HEK293 (cell line): Measurements from ENCODE around the gene TMEM218.

Experiments
- CTCF ChIA-PET: fragments of 350-600 bp; formaldehyde crosslinking; extraction: SDS; loops from one replicate; lab custom pipeline; 2021; ENCODE audit warnings: antibody characterized with exemption; lab: Yijun Ruan, JAX
- POLR2A ChIA-PET: fragments of 300-600 bp; formaldehyde crosslinking; extraction: SDS; loops from one replicate; lab custom pipeline; 2020; ENCODE audit warnings: antibody characterized with exemption, inconsistent platforms; lab: Yijun Ruan, JAX
- H3K27ac ChIP-seq: fragments of 200-500 bp; sonication (Bioruptor generic); 2 replicates; pipeline ENCODE4 v1.5.1; 2014; ENCODE audit warnings: low read depth, low read length, control low read depth, inconsistent platforms; ENCODE audit errors: extremely low read depth
- H3K36me3 ChIP-seq, 2 experiments: fragments of 200-500 bp in 1 of 2; sonication (Bioruptor generic) in 1 of 2; 1 replicate in 1 of 2; 2 replicates in 1 of 2; pipeline ENCODE4 v1.5.1; 2014 to 2017; ENCODE audit warnings: inconsistent platforms in 2 of 2, low read length in 2 of 2; ENCODE audit not compliant: control insufficient read depth in 2 of 2, insufficient read depth in 1 of 2
- H3K4me1 ChIP-seq: fragments of 200-500 bp; sonication (Bioruptor generic); 2 replicates; pipeline ENCODE4 v1.5.1; 2014; ENCODE audit warnings: mild to moderate bottlenecking, low read length, inconsistent platforms; ENCODE audit not compliant: control insufficient read depth, insufficient read depth
- H3K4me3 ChIP-seq: 2 replicates; pipeline ENCODE4 v1.5.1; 2011; ENCODE audit warnings: low read depth, mild to moderate bottlenecking, control low read depth, low read length, moderate library complexity
- H3K9me3 ChIP-seq: fragments of 200-500 bp; sonication (Bioruptor generic); 2 replicates; pipeline ENCODE4 v1.5.1; 2014; ENCODE audit warnings: low read depth, low read length, inconsistent platforms; ENCODE audit not compliant: control insufficient read depth, insufficient read depth
- BCL11A ChIP-seq: fragments of 450-650 bp; formaldehyde crosslinking; IDR thresholded peaks from 2 replicates; pipeline ENCODE4 v1.5.1; 2016; ENCODE audit warnings: low read depth, missing biosample characterization, missing genetic modification characterization
- HOXC10 ChIP-seq: sonication (generic); formaldehyde crosslinking; IDR thresholded peaks from 2 replicates; pipeline ENCODE4 v1.8.1; 2023; ENCODE audit warnings: mild to moderate bottlenecking, missing genetic modification reagents
- KLF17 ChIP-seq: fragments of 450-650 bp; formaldehyde crosslinking; IDR thresholded peaks from 2 replicates; pipeline ENCODE4 v1.5.1; 2016; ENCODE audit warnings: missing biosample characterization, missing genetic modification characterization
- MYNN ChIP-seq: fragments of 450-650 bp; formaldehyde crosslinking; IDR thresholded peaks from 2 replicates; pipeline ENCODE4 v1.5.1; 2016; ENCODE audit warnings: missing biosample characterization, missing genetic modification characterization, borderline replicate concordance
- SALL2 ChIP-seq: fragments of 450-650 bp; formaldehyde crosslinking; IDR thresholded peaks from 2 replicates; pipeline ENCODE4 v1.5.0; 2017; ENCODE audit warnings: missing biosample characterization, mild to moderate bottlenecking, missing genetic modification characterization, borderline replicate concordance
- ZBTB1 ChIP-seq: fragments of 450-650 bp; formaldehyde crosslinking; IDR thresholded peaks from 2 replicates; pipeline ENCODE4 v1.5.1; 2016; ENCODE audit warnings: missing biosample characterization, missing genetic modification characterization
- ZIC2 ChIP-seq: fragments of 450-650 bp; formaldehyde crosslinking; IDR thresholded peaks from 2 replicates; pipeline ENCODE4 v1.5.1; 2016; ENCODE audit warnings: missing biosample characterization, missing genetic modification characterization
- ZNF138 ChIP-seq: fragments of 450-650 bp; formaldehyde crosslinking; IDR thresholded peaks from 2 replicates; pipeline ENCODE4 v1.5.1; 2016; ENCODE audit warnings: missing biosample characterization, missing genetic modification characterization, borderline replicate concordance
- ZNF175 ChIP-seq: fragments of 450-650 bp; formaldehyde crosslinking; IDR thresholded peaks from 2 replicates; pipeline ENCODE4 v1.5.1; 2016; ENCODE audit warnings: missing biosample characterization, missing genetic modification characterization
- ZNF18 ChIP-seq: fragments of 450-650 bp; formaldehyde crosslinking; IDR thresholded peaks from 2 replicates; pipeline ENCODE4 v1.5.1; 2016; ENCODE audit warnings: missing biosample characterization, missing genetic modification characterization
- ZNF248 ChIP-seq: fragments of 450-650 bp; formaldehyde crosslinking; IDR thresholded peaks from 2 replicates; pipeline ENCODE4 v1.5.1; 2017; ENCODE audit warnings: missing biosample characterization, missing genetic modification characterization
- ZNF37A ChIP-seq: fragments of 450-650 bp; IDR thresholded peaks from 2 replicates; pipeline ENCODE4 v1.5.1; 2018; ENCODE audit warnings: missing biosample characterization, missing genetic modification characterization
- ZNF391 ChIP-seq: fragments of 450-650 bp; formaldehyde crosslinking; IDR thresholded peaks from 2 replicates; pipeline ENCODE4 v1.5.1; 2016; ENCODE audit warnings: low read depth, missing biosample characterization, missing genetic modification characterization, borderline replicate concordance
- ZNF48 ChIP-seq: fragments of 450-650 bp; formaldehyde crosslinking; IDR thresholded peaks from 2 replicates; pipeline ENCODE4 v1.5.1; 2016; ENCODE audit warnings: missing biosample characterization, missing genetic modification characterization
- ZNF544 ChIP-seq: fragments of 450-650 bp; formaldehyde crosslinking; IDR thresholded peaks from 2 replicates; pipeline ENCODE4 v1.5.0; 2017; ENCODE audit warnings: missing biosample characterization, missing genetic modification characterization
- ZNF692 ChIP-seq: fragments of 450-650 bp; formaldehyde crosslinking; IDR thresholded peaks from 2 replicates; pipeline ENCODE4 v1.5.1; 2016; ENCODE audit warnings: missing biosample characterization, missing genetic modification characterization
- ZNF76 ChIP-seq: fragments of 450-650 bp; formaldehyde crosslinking; IDR thresholded peaks from 2 replicates; pipeline ENCODE4; 2016; ENCODE audit warnings: low read depth, missing biosample characterization, missing genetic modification characterization, borderline replicate concordance
- ZNF791 ChIP-seq: fragments of 450-650 bp; formaldehyde crosslinking; IDR thresholded peaks from 2 replicates; pipeline ENCODE4 v1.5.1; 2016; ENCODE audit warnings: missing biosample characterization, missing genetic modification characterization
- ZNF843 ChIP-seq: fragments of 450-650 bp; formaldehyde crosslinking; IDR thresholded peaks from 2 replicates; pipeline ENCODE4 v1.5.1; 2016; ENCODE audit warnings: missing biosample characterization, missing genetic modification characterization
- TF ChIP-seq, protein P1 (sequence below): fragments of 450-650 bp; formaldehyde crosslinking; IDR thresholded peaks from 2 replicates; pipeline ENCODE4 v1.5.1; 2016; ENCODE audit warnings: missing biosample characterization, missing genetic modification characterization, low read depth
- TF ChIP-seq, protein P2 (sequence below): fragments of 450-650 bp; formaldehyde crosslinking; IDR thresholded peaks from 2 replicates; pipeline ENCODE4 v1.5.1; 2017; ENCODE audit warnings: missing biosample characterization, missing genetic modification characterization
- TF ChIP-seq, protein P3 (sequence below): fragments of 450-650 bp; formaldehyde crosslinking; IDR thresholded peaks from 2 replicates; pipeline ENCODE4 v1.5.1; 2017; ENCODE audit warnings: missing biosample characterization, missing genetic modification characterization

The TMEM218 gene

GRCh38 chr11:125105926-125106325 lies 5.5 kb downstream of the TMEM218 start:
- no peak overlapping the region for H3K4me3 ChIP-seq
- ChIA-PET CTCF (interaction anchor here (0.6 to 1.7 kb wide), 4 partner anchors 14 to 1310 kb away, joined by 3 to 9 read pairs (median 5); no protein-coding TSS in a partner anchor), POLR2A (no interaction called here)
- H3K9me3 ChIP-seq = no peaks in the 10 kb centered on the region
- H3K27ac ChIP-seq = no peak overlapping the region
- no peaks in the 10 kb centered on the region for H3K4me1 ChIP-seq
- peaks cover 0 to 2% of the 10 kb centered on the region in 2 experiments; a peak in 1 of 3 replicates for H3K36me3 ChIP-seq
- TF ChIP-seq ZNF48 (tag by site-specific recombination) (no peak), ZNF843 (tag by site-specific recombination) (no peak), KLF17 (tag by site-specific recombination) (no peak)

GRCh38 chr11:125102510-125102909 lies 8.9 kb downstream of the TMEM218 start:
- CTCF ChIA-PET = no interaction called here

DNA sequence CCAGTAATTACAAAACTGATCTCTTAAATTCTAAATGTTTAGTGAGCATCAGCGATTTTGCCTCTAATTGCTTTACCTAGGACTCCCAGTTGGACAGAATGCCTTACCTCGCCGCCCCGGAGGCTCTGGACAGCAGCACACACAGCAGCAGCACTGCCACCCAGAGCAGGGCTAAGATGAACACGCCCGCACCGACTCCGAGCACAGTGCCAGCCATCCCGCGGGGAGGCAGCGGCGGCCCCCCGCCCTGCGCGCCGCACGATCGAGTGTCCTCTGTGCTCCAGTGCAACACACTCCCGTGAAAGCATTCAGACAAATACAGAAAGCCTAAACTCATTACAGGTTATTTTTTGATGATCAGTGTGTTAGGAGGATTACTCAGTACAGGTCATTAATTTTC lies 9.4 kb downstream of the TMEM218 start:
- CTCF ChIA-PET = no interaction called here
- Histone ChIP-seq H3K4me1 (no peaks in the 10 kb centered on the region), H3K27ac (no peak overlapping the region), H3K9me3 (no peaks in the 10 kb centered on the region), H3K36me3 (peaks cover 0 to 33% of the 10 kb centered on the region in 2 experiments; a peak in 2 of 3 replicates), H3K4me3 (no peak overlapping the region)
- POLR2A ChIA-PET = no interaction called here
- TF ChIP-seq ZNF18 (tag by site-specific recombination) (no peak), ZBTB1 (no peak), BCL11A (tag by site-specific recombination) (no peak), ZNF37A (tag by site-specific recombination) (no peak), ZNF692 (tag by site-specific recombination) (no peak), MYNN (no peak), ZNF76 (tag by site-specific recombination) (no peak), ZNF248 (tag by site-specific recombination) (no peak), HOXC10 (CRISPR knock-in tag) (no peak), SALL2 (tag by site-specific recombination) (no peak), ZIC2 (tag by site-specific recombination) (no peak), ZNF175 (no peak)
- TF ChIP-seq, protein P1, sequence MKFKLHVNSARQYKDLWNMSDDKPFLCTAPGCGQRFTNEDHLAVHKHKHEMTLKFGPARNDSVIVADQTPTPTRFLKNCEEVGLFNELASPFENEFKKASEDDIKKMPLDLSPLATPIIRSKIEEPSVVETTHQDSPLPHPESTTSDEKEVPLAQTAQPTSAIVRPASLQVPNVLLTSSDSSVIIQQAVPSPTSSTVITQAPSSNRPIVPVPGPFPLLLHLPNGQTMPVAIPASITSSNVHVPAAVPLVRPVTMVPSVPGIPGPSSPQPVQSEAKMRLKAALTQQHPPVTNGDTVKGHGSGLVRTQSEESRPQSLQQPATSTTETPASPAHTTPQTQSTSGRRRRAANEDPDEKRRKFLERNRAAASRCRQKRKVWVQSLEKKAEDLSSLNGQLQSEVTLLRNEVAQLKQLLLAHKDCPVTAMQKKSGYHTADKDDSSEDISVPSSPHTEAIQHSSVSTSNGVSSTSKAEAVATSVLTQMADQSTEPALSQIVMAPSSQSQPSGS (tag by site-specific recombination) = no peak
- TF ChIP-seq, protein P2, sequence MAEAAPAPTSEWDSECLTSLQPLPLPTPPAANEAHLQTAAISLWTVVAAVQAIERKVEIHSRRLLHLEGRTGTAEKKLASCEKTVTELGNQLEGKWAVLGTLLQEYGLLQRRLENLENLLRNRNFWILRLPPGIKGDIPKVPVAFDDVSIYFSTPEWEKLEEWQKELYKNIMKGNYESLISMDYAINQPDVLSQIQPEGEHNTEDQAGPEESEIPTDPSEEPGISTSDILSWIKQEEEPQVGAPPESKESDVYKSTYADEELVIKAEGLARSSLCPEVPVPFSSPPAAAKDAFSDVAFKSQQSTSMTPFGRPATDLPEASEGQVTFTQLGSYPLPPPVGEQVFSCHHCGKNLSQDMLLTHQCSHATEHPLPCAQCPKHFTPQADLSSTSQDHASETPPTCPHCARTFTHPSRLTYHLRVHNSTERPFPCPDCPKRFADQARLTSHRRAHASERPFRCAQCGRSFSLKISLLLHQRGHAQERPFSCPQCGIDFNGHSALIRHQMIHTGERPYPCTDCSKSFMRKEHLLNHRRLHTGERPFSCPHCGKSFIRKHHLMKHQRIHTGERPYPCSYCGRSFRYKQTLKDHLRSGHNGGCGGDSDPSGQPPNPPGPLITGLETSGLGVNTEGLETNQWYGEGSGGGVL (tag by site-specific recombination) = no peak
- TF ChIP-seq, protein P3, sequence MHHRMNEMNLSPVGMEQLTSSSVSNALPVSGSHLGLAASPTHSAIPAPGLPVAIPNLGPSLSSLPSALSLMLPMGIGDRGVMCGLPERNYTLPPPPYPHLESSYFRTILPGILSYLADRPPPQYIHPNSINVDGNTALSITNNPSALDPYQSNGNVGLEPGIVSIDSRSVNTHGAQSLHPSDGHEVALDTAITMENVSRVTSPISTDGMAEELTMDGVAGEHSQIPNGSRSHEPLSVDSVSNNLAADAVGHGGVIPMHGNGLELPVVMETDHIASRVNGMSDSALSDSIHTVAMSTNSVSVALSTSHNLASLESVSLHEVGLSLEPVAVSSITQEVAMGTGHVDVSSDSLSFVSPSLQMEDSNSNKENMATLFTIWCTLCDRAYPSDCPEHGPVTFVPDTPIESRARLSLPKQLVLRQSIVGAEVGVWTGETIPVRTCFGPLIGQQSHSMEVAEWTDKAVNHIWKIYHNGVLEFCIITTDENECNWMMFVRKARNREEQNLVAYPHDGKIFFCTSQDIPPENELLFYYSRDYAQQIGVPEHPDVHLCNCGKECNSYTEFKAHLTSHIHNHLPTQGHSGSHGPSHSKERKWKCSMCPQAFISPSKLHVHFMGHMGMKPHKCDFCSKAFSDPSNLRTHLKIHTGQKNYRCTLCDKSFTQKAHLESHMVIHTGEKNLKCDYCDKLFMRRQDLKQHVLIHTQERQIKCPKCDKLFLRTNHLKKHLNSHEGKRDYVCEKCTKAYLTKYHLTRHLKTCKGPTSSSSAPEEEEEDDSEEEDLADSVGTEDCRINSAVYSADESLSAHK (tag by site-specific recombination) = no peak

More at GRCh38 chr11:125102510-125102909, 8.9 kb downstream of the TMEM218 start:
- TF ChIP-seq ZNF544 (tag by site-specific recombination) (no peak), ZNF76 (tag by site-specific recombination) (no peak), ZNF138 (tag by site-specific recombination) (no peak), ZNF791 (tag by site-specific recombination) (no peak), ZNF391 (no peak)
- TF ChIP-seq, all 188 proteins: peak for 0
- POLR2A ChIA-PET = no interaction called here
- Histone ChIP-seq H3K27ac (no peak overlapping the region), H3K4me3 (no peak overlapping the region), H3K9me3 (no peaks in the 10 kb centered on the region), H3K36me3 (peaks cover 0 to 29% of the 10 kb centered on the region in 2 experiments; a peak in 2 of 3 replicates), H3K4me1 (no peaks in the 10 kb centered on the region)
